HG03280 (cell line): ENCODE results near the gene ABLIM1.

Experiments
- ATAC-seq: cut with Tn5 transposase; IDR thresholded peaks from one replicate; pipeline ENCODE4 v1.9.1; 2021; ENCODE audit warnings: mild to moderate bottlenecking, moderate library complexity; ENCODE audit not compliant: unreplicated experiment

The ABLIM1 gene

GRCh38 chr10:114398587-114399331 is 259.3 kb downstream of the ABLIM1 start:
- no peak for ATAC-seq

GRCh38 chr10:114397651-114398145 is 260.4 kb downstream of the ABLIM1 start:
- no peak for ATAC-seq

GRCh38 chr10:114396464-114396863 is 261.6 kb downstream of the ABLIM1 start:
- ATAC-seq: no peak

- no peak for ATAC-seq
These were observed 262.6 kb downstream of the ABLIM1 start for GRCh38 chr10:114395366-114396022.

- no peak for ATAC-seq
These were observed 263.5 kb downstream of the ABLIM1 start for GRCh38 chr10:114394531-114394930.

- ATAC-seq: no peak
These were observed 264.2 kb downstream of the ABLIM1 start for GRCh38 chr10:114393886-114394285.

- no peak for ATAC-seq
These were observed 264.6 kb downstream of the ABLIM1 start for GRCh38 chr10:114393482-114393881.

- ATAC-seq: no peak
These were observed 265.8 kb downstream of the ABLIM1 start for GRCh38 chr10:114392112-114392835.

- no peak for ATAC-seq
These were observed 266.5 kb downstream of the ABLIM1 start for GRCh38 chr10:114391599-114391998.

GRCh38 chr10:114389426-114389825 is 268.6 kb downstream of the ABLIM1 start:
- no peak for ATAC-seq

GRCh38 chr10:114388275-114388674 is 269.8 kb downstream of the ABLIM1 start:
- ATAC-seq: peak; percentile 47

GRCh38 chr10:114387784-114388183 is 270.3 kb downstream of the ABLIM1 start:
- ATAC-seq: no peak

GRCh38 chr10:114386452-114386851 is 271.6 kb downstream of the ABLIM1 start:
- ATAC-seq: no peak

GRCh38 chr10:114385557-114385956 is 272.5 kb downstream of the ABLIM1 start:
- no peak for ATAC-seq

GRCh38 chr10:114384601-114385000 is 273.5 kb downstream of the ABLIM1 start:
- no peak for ATAC-seq

- no peak for ATAC-seq
These were observed 273.9 kb downstream of the ABLIM1 start for GRCh38 chr10:114384181-114384580.
